HG02759 (cell line): Measurements from ENCODE around the gene CALML6.
"Not testable (repeated sequence)": the region's sequence is repeated elsewhere in the genome, so short reads cannot be mapped to it uniquely, and the experiment has no call there.

ENCODE experiments used
- ATAC-seq: cut with Tn5 transposase; IDR thresholded peaks from one replicate; pipeline ENCODE4 v1.9.1; 2021; ENCODE audit warnings: mild to moderate bottlenecking, moderate library complexity; ENCODE audit not compliant: unreplicated experiment

The CALML6 gene

GRCh38 chr1:1914971-1915692 is at the start of gene CALML6:
Gene CALML6, plus strand, starts transcription at chr1:1915260. Its CDS starts 21 bp downstream, at chr1:1915281.
- no peak for ATAC-seq

- no peak for ATAC-seq
These were observed 47.9 kb upstream of the CALML6 start for GRCh38 chr1:1867164-1867563.

- ATAC-seq: no peak
These were observed 45.6 kb upstream of the CALML6 start for GRCh38 chr1:1869469-1869868.

GRCh38 chr1:1872329-1872994 is 42.6 kb upstream of the CALML6 start:
- no peak for ATAC-seq

GRCh38 chr1:1873186-1873585 is 41.9 kb upstream of the CALML6 start:
- ATAC-seq: no peak

GRCh38 chr1:1874901-1875300 is 40.2 kb upstream of the CALML6 start:
- ATAC-seq: no peak

GRCh38 chr1:1875932-1876331 is 39.1 kb upstream of the CALML6 start:
- no peak for ATAC-seq

- ATAC-seq: no peak
These were observed 38.6 kb upstream of the CALML6 start for GRCh38 chr1:1876335-1876930.

- no peak for ATAC-seq
These were observed 37.1 kb upstream of the CALML6 start for GRCh38 chr1:1877865-1878436.

- no peak for ATAC-seq
These were observed 35.1 kb upstream of the CALML6 start for GRCh38 chr1:1879942-1880341.

GRCh38 chr1:1880617-1881312 is 34.3 kb upstream of the CALML6 start:
- ATAC-seq: no peak

GRCh38 chr1:1881727-1882126 is 33.3 kb upstream of the CALML6 start:
- ATAC-seq: no peak

- no peak for ATAC-seq
These were observed 31.8 kb upstream of the CALML6 start for GRCh38 chr1:1883092-1883873.

- not testable (repeated sequence) for ATAC-seq
These were observed 31.2 kb upstream of the CALML6 start for GRCh38 chr1:1883890-1884289.

GRCh38 chr1:1889090-1889750 is 25.8 kb upstream of the CALML6 start:
- no peak for ATAC-seq

GRCh38 chr1:1889847-1890505 is 25.1 kb upstream of the CALML6 start:
- peak; percentile 38 for ATAC-seq

- peak; percentile 77 for ATAC-seq
These were observed 24.3 kb upstream of the CALML6 start, which contains the start of gene GNB1 for GRCh38 chr1:1890506-1891348. Gene GNB1, minus strand, starts transcription at chr1:1891087. Its CDS starts 65,634 bp downstream, at chr1:1825453.

GRCh38 chr1:1891349-1892078 is 23.5 kb upstream of the CALML6 start:
- peak; percentile 24 for ATAC-seq
